GM12864 (cell line): ENCODE results near the gene ADAMTS14.
"Not testable (repeated sequence)": the region's sequence is repeated elsewhere in the genome, so short reads cannot be mapped to it uniquely, and the experiment has no call there.

Source experiments
- DNase-seq: peaks from one replicate; pipeline ENCODE4 v3.0.0-alpha.2; 2011; ENCODE audit warnings: low read depth
- H3K4me3 ChIP-seq: 2 replicates; pipeline ENCODE4 v1.5.1; 2011; ENCODE audit warnings: mild to moderate bottlenecking, low read depth, low read length, control low read depth
- CTCF ChIP-seq: IDR thresholded peaks from 2 replicates; pipeline ENCODE4 v1.5.1; 2011; ENCODE audit warnings: low read depth, mild to moderate bottlenecking, moderate library complexity, low read length, control low read depth, inconsistent platforms; ENCODE audit errors: missing control alignments

Gene ADAMTS14

GRCh38 chr10:70672165-70673042 lies at the start of gene ADAMTS14:
TSS of gene ADAMTS14 (plus strand) at chr10:70672506. CDS start at chr10:70672803, 297 bp downstream.
- no peak for TF ChIP-seq CTCF
- no peak within 1 kb of the TSS; the same call in 1 of the 2 replicates for H3K4me3 ChIP-seq
- DNase-seq = no peak

GRCh38 chr10:70622541-70622940 lies 49.8 kb upstream of the ADAMTS14 start:
- DNase-seq = no peak
- TF ChIP-seq CTCF = no peak
- no peak overlapping the region for H3K4me3 ChIP-seq

- no peak for TF ChIP-seq CTCF
- H3K4me3 ChIP-seq = no peak overlapping the region
- DNase-seq = no peak
Observed at GRCh38 chr10:70622981-70623844, 49.1 kb upstream of the ADAMTS14 start.

- no peak for DNase-seq
- no peak overlapping the region for H3K4me3 ChIP-seq
- no peak for TF ChIP-seq CTCF
Observed at GRCh38 chr10:70626056-70626455, 46.2 kb upstream of the ADAMTS14 start.

- H3K4me3 ChIP-seq = no peak overlapping the region
- no peak for DNase-seq
- TF ChIP-seq CTCF = no peak
Observed at GRCh38 chr10:70629338-70629737, 43.0 kb upstream of the ADAMTS14 start.

GRCh38 chr10:70631735-70632134 lies 40.6 kb upstream of the ADAMTS14 start:
- not testable (repeated sequence) for H3K4me3 ChIP-seq, DNase-seq

- H3K4me3 ChIP-seq = no peak overlapping the region
- DNase-seq = no peak
- TF ChIP-seq CTCF = no peak
Observed at GRCh38 chr10:70634011-70634410, 38.3 kb upstream of the ADAMTS14 start.

- DNase-seq, H3K4me3 ChIP-seq: not testable (repeated sequence)
Observed at GRCh38 chr10:70634515-70634914, 37.8 kb upstream of the ADAMTS14 start.

- H3K4me3 ChIP-seq, DNase-seq: not testable (repeated sequence)
Observed at GRCh38 chr10:70639640-70640383, 32.5 kb upstream of the ADAMTS14 start.

GRCh38 chr10:70643272-70643671 lies 29.0 kb upstream of the ADAMTS14 start:
- not testable (repeated sequence) for DNase-seq, H3K4me3 ChIP-seq
